GM18951 (cell line): ENCODE results near the gene BRAT1.
"Not testable (repeated sequence)": the region's sequence is repeated elsewhere in the genome, so short reads cannot be mapped to it uniquely, and the experiment has no call there.

Experiments used
- POLR2A ChIP-seq: IDR thresholded peaks from 4 replicates; pipeline ENCODE4 v1.6.1; 2011; ENCODE audit warnings: mild to moderate bottlenecking; ENCODE audit not compliant: insufficient read length, insufficient read depth; ENCODE audit errors: extremely low read depth
- in situ Hi-C: fragments of 300-500 bp; cut with MboI; formaldehyde crosslinking; loops from one replicate; pipeline ENCODE4 v1.12.0; 2022; ENCODE audit warnings: low sequenced_read_pairs, mixed read lengths, inconsistent platforms; ENCODE audit not compliant: unreplicated experiment

Gene BRAT1

DNA sequence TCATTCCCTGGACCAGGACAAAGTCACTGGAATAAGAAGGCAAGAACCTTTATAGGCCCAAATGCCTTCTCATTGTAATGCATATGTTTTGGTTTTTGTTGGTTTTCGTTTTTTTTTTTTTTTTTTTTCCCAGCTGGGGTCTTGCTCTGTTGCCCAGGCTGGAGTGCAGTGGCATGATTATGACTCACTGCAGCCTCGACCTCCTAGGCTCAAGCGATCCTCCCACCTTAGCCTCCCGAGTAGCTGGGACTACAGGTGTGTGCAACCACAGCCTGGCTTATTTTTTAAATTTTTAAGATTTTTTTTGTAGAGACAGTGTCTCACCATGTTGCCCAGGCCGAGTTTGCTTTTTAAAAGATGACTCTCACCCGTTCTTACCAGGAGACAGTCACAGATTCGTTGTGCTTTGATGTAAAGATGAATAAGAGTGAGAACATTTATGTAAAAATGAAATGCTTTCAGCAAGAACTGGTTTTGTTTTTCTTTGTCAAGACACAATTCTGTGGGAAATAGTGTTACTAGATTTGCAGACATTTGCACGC, 11.1 kb upstream of the BRAT1 start:
- no peak for TF ChIP-seq POLR2A
- in situ Hi-C loops, result no loop called here

DNA sequence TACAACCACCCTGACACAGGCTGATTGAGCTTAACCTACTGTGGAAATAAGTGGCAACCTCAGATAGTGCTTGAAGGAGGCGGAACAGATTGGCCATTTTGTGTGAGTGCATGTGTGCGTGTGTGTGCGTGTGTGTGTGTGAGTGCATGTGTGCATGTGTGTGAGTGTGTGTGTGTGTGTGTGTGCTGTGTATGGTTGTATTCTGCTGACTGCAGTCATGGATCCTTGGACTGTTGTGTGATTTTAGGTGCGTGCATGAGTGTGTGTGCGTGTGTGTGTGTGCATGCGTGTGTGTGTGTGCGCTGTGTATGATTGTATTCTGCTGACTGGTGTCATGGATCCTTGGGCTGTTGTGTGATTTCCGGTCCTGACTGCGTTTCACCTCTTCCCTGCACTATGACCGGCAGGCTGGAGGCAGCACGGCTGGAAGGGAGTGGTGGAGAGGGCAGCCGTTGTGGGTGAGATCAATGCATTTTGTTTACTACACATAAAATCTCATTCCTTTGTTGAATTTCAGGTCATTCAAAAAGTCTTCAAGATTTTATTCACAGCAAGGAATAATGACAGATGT, 9.7 kb upstream of the BRAT1 start:
- in situ Hi-C loops, result no loop called here
- no peak for TF ChIP-seq POLR2A

DNA sequence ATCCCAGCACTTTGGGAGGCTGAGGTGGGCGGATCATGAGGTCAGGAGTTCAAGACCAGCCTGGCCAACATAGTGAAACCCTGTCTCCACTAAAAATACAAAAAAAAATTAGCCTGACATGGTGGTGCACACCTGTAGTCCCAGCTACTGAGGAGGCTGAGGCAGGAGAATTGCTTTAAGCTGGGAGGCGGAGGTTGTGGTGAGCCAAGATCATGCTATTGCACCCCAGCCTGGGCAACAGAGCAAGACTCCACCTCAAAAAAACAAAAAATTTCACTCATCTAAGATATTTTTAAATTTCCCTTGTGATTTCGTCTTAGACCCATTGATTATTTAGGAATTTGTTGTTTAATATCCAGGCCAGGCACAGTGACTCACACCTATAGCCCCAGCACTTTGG, 8.6 kb upstream of the BRAT1 start:
- in situ Hi-C loops, result not testable (repeated sequence)

DNA sequence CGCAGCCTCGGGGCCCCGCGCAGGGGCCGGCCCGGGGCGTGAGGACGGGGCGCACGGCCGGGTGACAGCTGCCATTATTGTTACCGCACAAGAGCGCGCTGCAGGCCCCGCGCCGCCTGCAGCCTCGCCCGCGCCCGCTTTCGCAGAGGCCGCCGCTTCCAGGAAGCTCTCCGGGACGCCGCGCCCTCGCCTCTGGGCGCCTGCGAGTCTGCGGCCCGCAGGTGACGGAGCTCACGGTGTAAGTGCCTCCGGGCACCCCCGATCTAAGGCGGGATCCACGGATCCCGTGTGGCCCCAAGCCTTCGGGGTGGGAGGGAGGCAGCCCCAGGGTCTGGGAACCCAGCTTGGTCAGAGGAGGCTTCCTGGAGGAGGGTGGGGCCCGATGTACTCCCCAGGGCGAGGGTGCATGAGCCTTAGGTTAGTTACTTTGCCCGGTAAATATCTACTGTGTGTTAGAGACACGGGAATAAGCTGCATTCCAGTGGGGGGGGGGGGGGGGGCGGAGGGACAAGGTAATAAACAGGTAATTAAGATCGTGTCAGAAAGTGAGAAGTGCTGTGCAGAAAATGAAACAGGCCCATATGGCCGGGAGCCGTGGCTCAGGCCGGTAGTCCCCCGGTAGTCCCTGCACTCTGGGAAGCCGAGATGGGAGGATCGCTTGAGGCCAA, 4.1 kb upstream of the BRAT1 start:
- in situ Hi-C loops, result no loop called here
- no peak for TF ChIP-seq POLR2A

DNA sequence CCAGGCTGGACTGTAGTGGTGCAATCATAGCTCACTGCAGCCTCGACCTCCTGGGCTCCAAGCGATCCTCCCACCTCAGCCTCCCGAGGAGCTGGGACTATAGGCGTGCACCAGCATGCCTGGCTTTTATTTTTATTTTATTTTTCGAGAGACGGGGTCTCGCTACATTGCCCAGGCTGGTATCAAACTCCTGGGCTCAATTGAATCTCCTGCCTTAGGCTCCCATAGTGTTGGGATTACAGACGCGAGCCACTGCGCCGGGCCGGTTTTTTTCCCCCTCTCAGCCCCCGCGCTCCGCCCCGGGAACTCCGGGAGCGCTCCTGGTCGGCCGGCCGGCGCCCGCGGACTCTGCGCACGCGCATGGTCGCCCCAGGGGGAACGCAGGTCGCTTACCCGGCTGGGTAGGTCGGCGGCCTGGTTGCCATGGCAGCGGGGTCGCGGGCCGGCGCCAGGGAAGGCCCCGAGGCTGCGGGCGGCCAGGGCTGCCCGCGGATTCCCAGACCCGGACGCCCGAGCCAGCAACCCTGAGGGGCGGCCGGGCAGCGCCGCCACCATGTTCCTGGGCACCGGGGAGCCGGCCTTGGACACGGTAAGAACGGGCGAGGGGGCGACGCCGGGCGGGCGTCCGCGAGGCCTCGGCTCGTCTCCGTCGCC, 3.4 kb upstream of the BRAT1 start, which contains the start of gene IQCE:
Gene IQCE, plus strand, starts transcription at position 351 of the 654 bp plus-strand sequence. Its CDS starts 203 bp downstream, at position 554.
- no peak for TF ChIP-seq POLR2A
- in situ Hi-C loops, result no loop called here

DNA sequence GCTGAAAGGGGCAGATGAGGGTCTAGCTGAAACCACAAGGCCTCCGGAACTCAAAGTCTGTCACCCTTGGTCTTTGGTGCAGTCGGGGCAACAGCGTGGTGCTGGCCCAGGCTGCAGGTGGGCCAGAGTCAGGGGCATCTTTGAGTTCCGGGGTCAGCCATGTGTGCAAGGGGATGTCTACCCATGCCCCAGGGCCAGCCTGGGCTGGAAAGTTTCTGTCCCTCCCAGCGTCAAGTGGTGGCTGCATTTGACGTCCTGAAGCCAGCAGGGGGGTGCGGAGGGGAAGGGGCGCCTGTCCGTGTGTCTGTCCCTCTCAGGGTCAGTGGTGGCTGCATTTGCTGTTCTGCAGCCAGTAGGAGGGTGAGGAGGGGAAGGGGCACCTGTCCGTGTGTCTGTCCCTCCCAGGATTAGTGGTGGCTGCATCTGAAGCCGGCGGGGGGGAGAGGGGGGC, 638 bp downstream of the BRAT1 start:
- no peak for TF ChIP-seq POLR2A
- in situ Hi-C loops, result no loop called here

DNA sequence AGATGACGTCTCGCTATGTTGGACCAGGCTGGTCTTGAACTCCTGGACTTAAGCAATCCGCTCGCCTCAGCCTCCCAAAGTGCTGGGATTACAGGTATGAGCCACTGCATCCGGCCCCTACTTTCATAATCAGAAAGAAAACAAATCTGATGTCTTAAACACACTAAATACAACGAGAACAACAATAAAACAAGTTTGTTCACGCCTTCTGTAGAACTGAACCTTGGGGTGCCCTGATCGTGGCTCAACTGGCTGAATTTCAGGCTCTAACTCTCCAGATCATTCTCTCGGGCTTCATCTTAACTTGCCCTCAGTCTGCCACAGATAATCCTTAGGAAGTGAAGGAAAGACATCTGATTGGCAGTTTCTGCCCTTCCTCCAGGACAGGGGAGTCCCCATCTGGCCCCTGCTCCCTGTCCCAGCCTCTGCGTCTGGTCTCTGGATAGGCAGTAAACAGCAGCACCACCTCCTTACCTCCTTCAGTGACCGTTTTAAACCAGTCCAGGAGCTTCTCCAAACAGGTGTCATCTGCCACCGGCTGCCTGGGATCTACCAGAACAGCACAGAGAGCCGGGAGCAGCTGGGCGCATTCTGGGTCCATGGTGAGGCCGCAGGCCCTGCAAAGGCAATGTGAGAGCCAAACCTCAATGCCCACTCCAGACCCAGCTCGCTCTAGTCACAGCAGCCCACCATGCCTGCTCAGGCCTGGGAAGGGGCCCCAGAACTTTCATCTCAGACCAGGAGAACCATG, 1.3 kb downstream of the BRAT1 start:
- in situ Hi-C loops, result no loop called here
- TF ChIP-seq POLR2A, result no peak

DNA sequence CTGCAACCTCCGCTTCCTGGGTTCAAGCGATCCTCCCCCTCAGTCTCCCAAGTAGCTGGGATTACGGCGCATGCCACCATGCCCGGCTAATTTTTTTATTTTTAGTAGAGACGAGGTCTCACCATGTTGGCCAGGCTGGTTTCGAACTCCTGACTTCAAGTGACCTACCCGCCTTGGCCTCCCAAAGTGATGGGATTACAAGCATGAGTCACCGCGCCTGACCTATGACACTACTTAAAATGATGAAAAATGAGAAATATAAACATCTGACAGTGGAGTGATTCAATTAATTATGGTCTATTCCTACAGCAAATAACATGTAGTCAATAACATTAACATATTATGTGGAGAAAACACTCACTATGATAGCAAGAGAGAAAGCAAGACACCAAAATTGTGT, 2.2 kb downstream of the BRAT1 start:
- in situ Hi-C loops, result no loop called here

DNA sequence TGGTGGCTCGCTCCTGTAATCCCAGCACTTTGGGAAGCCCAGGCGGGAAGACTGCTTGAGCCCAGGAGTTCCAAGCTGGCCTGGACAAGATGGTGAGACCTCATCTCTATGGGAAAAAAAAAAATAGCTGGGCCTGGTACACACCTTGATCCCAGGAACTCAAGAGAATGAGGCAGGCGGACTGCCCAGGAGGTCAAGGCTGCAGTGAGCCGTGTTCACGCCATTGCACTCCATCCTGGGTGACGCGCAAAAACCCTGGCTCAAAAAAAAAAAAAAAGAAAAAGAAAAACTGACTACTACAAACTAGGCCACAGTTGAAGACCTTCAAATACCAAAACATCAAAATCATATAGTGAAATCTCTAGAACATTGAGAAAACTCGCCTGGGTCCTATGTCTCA, 3.9 kb downstream of the BRAT1 start:
- TF ChIP-seq POLR2A, result no peak

More for the DNA sequence above, 2.2 kb downstream of the BRAT1 start:
- TF ChIP-seq POLR2A, result no peak

DNA sequence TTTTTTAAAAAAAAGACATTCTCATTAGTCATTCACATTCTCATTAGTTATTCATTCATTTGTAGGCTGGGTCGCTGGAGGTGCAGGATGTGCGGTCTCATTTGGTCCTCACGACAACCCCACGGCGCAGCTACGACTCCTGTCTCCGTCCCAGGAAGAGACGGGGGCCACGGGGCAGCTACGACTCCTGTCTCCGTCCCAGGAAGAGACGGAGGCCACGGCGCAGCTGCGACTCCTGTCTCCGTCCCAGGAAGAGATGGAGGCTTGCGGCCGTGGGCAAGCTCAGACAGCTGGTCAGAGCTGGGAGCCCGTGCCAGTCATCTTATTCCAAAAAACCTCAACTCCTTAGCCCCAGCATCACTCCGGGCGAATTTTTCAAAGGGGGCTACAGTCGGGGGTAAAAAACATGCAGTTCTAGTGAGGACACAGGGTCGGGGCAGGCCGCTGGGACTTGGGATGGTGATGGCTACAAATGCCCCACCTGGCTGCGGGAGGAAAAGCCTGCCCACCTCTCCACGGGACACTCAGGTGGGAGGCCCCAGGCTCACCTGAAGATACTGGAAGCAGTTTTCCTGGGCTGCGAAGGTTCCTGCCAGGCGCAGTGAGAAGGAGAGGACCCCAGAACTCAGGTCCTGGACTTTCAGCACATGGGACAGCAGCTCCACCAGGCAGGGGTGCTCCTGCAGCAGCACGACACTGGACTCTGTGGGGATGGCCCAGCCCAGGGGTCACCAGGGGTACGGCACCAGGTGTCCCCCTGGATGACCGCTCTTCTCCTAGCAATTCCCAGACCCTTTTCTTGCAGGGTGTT, 8.3 kb downstream of the BRAT1 start:
- in situ Hi-C loops, result no loop called here
- no peak for TF ChIP-seq POLR2A

More for the DNA sequence above, 3.9 kb downstream of the BRAT1 start:
- in situ Hi-C loops, result no loop called here

DNA sequence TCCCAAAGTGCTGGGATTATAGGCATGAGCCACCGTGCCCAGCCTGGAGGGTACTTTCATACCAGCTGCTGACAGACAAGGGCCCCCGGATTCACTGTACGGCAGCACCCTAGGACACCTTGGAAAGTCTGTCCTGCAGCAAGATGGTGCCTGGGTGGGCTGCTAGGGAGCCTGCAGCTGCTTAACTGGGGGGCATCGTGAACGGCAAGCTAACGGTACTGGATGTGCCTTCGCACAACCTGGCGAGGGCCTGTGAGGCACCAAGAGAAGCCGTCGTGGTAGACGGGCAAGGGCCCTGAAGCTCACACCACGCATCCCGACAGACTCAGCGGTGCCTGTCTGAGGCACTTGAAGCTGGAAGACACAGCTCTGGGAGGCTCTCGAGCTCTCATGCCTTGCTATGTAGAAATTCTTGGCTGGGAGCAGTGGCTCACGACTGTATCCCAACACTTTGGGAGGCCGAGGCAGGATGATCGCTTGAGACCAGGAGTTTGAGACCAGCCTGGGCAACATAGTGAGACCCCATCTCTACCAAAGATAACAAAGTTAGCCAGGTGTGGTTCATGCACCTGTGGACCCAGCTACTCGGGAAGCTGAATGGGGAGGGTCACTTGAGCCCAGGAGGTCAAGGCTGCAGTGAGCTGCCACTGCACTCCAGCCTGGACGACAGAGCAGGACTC, 9.4 kb downstream of the BRAT1 start:
- no peak for TF ChIP-seq POLR2A
- in situ Hi-C loops, result no loop called here

DNA sequence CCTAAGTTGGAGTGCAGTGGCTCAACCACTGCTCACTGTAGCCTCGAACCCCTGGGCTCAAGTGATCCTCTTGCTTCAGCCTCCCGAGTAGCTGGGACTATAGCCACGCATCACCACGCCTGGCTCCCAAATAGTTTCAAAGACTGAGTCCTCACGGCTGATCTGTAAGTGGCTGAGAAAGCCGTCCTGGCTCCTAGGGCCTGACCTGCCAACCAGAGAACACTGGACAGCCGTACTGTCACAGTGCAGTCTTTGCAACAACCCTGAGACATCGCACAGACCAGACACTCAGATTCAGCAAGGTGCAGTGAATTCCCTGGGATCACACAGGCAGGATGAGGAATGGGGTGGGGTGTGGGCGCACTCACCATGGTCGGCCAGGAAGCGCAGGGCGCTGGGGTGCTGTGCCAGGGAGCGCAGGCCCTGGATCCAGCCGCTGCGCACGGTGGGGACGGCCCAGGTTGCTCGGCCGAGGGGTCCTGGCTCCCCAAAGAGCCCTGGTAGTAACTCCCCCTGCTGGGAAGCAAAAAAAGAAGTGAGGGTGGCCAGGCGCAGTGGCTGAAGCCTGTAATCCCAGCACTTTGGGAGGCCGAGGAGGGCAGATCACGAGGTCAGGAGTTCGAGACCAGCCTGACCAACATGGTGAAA, 10.7 kb downstream of the BRAT1 start:
- in situ Hi-C loops, result no loop called here
- no peak for TF ChIP-seq POLR2A
